Measurements from ENCODE around the gene SNX6.

- no peak for TF ChIP-seq CTCF (IDR thresholded peaks at IDR 0.05)
- TF ChIP-seq POLR2A (IDR thresholded peaks at IDR 0.05), result no peak
Measured at GRCh38 chr14:34548472-34548981, 81.4 kb downstream of the SNX6 start.
